BJ (cell line): ENCODE measurements around the gene HEATR5A. TPM values are rescaled to one million over a fixed set of nuclear protein-coding genes. Genes with fewer than 3 reads are reported as not detected.

Experiments
- CTCF ChIA-PET: fragments of 350-600 bp; formaldehyde crosslinking; extraction: SDS; loops from one replicate; lab custom pipeline; 2021; ENCODE audit warnings: antibody characterized with exemption, inconsistent platforms; lab: Yijun Ruan, JAX
- POLR2A ChIA-PET: fragments of 300-600 bp; sonication (Branson Sonifier 250); formaldehyde crosslinking; extraction: SDS; loops from one replicate; lab custom pipeline; 2021; ENCODE audit warnings: antibody characterized with exemption; lab: Charles Lee
- DNase-seq: peaks from one replicate; pipeline ENCODE4 v3.0.0-alpha.2; 2011; ENCODE audit warnings: low read depth
- H3K27me3 ChIP-seq: 2 replicates; pipeline ENCODE4 v1.6.0; 2011; ENCODE audit warnings: low read length; ENCODE audit not compliant: control insufficient read depth, insufficient read depth
- H3K36me3 ChIP-seq: 2 replicates; pipeline ENCODE4 v1.5.1; 2011; ENCODE audit warnings: low read length; ENCODE audit not compliant: control insufficient read depth, insufficient read depth
- H3K4me3 ChIP-seq: 2 replicates; pipeline ENCODE4 v1.5.1; 2011; ENCODE audit warnings: low read depth, mild to moderate bottlenecking, control low read depth, low read length
- polyA plus RNA-seq: library from polyadenylated mRNA; depleted of rRNA; stranded (reverse); fragments of >200 nt; gene quantifications from 2 replicates; pipeline ENCODE4 v1.2.3, GENCODE V29; 2011
- TF ChIP-seq, protein P1 (sequence below): IDR thresholded peaks from 2 replicates; pipeline ENCODE4 v1.5.1; 2011; ENCODE audit warnings: low read depth, mild to moderate bottlenecking, control low read depth, inconsistent platforms, low read length, moderate library complexity; ENCODE audit not compliant: insufficient read depth

The HEATR5A gene
- polyA plus RNA-seq, 1 experiment: 34.3 TPM

- DNase-seq: no peak
- H3K36me3 ChIP-seq: no peaks in the 10 kb centered on the region
- ChIA-PET CTCF (no interaction called here), POLR2A (interaction anchor here (0.7 kb wide), 1 partner anchor 10 kb away, joined by 3 read pairs; no protein-coding TSS in a partner anchor)
- no peaks in the 10 kb centered on the region for H3K27me3 ChIP-seq
- H3K4me3 ChIP-seq: no peak overlapping the region
- TF ChIP-seq, protein P1, sequence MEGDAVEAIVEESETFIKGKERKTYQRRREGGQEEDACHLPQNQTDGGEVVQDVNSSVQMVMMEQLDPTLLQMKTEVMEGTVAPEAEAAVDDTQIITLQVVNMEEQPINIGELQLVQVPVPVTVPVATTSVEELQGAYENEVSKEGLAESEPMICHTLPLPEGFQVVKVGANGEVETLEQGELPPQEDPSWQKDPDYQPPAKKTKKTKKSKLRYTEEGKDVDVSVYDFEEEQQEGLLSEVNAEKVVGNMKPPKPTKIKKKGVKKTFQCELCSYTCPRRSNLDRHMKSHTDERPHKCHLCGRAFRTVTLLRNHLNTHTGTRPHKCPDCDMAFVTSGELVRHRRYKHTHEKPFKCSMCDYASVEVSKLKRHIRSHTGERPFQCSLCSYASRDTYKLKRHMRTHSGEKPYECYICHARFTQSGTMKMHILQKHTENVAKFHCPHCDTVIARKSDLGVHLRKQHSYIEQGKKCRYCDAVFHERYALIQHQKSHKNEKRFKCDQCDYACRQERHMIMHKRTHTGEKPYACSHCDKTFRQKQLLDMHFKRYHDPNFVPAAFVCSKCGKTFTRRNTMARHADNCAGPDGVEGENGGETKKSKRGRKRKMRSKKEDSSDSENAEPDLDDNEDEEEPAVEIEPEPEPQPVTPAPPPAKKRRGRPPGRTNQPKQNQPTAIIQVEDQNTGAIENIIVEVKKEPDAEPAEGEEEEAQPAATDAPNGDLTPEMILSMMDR: no peak
These were observed 15.2 kb downstream of the HEATR5A start for GRCh38 chr14:31405106-31405505.

GRCh38 chr14:31403707-31404106, 16.6 kb downstream of the HEATR5A start:
- ChIA-PET POLR2A (no interaction called here), CTCF (no interaction called here)
- Histone ChIP-seq H3K36me3 (peaks cover 2% of the 10 kb centered on the region; the same call in 1 of the 2 replicates), H3K4me3 (no peak overlapping the region), H3K27me3 (no peaks in the 10 kb centered on the region)
- DNase-seq: no peak
- TF ChIP-seq, protein P1: no peak

DNA sequence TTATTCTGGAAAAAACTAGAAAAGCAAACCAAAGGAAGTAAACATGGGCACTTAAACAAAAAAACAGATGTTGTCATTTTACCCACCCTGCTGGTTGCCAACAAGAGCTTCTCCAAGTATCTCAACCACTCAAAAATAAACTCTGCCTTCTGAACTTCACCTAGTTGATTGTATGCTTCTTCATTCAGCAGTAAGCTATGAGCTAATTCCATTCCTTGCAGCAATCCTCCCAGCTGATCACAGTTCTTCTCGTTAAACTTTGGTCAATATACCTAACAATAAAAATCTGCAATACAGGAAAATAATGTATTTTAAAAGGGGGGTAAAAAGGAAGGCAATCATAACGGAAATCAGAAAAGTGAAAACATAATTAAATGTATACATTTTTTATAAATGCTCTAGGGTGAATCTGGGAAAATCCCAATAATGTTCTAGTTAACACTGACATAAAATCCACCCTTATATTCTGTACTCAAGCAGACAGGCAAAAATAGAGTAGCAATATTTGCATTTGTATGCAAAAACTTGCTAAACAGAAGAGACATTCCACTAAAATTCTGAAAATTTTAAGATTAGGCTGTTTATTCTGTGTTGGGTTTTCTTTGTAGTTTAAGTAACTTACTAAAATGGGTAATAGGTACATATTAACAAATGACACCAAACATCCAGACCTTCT, 17.4 kb downstream of the HEATR5A start:
- TF ChIP-seq, protein P1: no peak
- Histone ChIP-seq H3K36me3 (peaks cover 2% of the 10 kb centered on the region; the same call in 1 of the 2 replicates), H3K27me3 (no peaks in the 10 kb centered on the region), H3K4me3 (no peak overlapping the region)
- DNase-seq: no peak
- CTCF ChIA-PET: interaction anchor here (1.4 kb wide), 1 partner anchor 47 kb away, joined by 3 read pairs; no protein-coding TSS in a partner anchor
- POLR2A ChIA-PET: no interaction called here

GRCh38 chr14:31401369-31401932, 18.9 kb downstream of the HEATR5A start:
- peaks cover 4% of the 10 kb centered on the region for H3K36me3 ChIP-seq
- no peak overlapping the region for H3K4me3 ChIP-seq
- POLR2A ChIA-PET: no interaction called here
- TF ChIP-seq, protein P1: no peak
- CTCF ChIA-PET: interaction anchor here (0.7 to 1.4 kb wide), 2 partner anchors 15 to 48 kb away, joined by 3 read pairs; no protein-coding TSS in a partner anchor
- no peak for DNase-seq
- no peaks in the 10 kb centered on the region for H3K27me3 ChIP-seq

- ChIA-PET CTCF (no interaction called here), POLR2A (interaction anchor here (0.6 kb wide), 1 partner anchor 32 kb away, joined by 4 read pairs; no protein-coding TSS in a partner anchor)
- TF ChIP-seq, protein P1: no peak
- no peak for DNase-seq
- peaks cover 7% of the 10 kb centered on the region for H3K36me3 ChIP-seq
- H3K27me3 ChIP-seq: no peaks in the 10 kb centered on the region
- no peak overlapping the region for H3K4me3 ChIP-seq
These were observed 20.2 kb downstream of the HEATR5A start for GRCh38 chr14:31400031-31400638.
